Posterior cingulate gyrus (tissue), 11 donors: ENCODE results near the gene RTN4IP1.

ENCODE experiments used
- DNase-seq, 10 donors: peaks; one replicate each; pipeline versions ENCODE4 v3.0.0 to v3.0.0-alpha.2; 2020 to 2021; ENCODE audit warnings: mixed read lengths in 3 of 10
- intact Hi-C: fragments of 100-400 bp; cut with DNase I; formaldehyde crosslinking; loops from one replicate; pipeline ENCODE4 v1.15.1; 2023

Gene RTN4IP1

GRCh38 chr6:106525882-106526275 is 103.4 kb downstream of the RTN4IP1 start:
- DNase-seq = no peak
- intact Hi-C loops = no loop called here

- intact Hi-C loops = no loop called here
- DNase-seq = no peak
Observed at GRCh38 chr6:106525107-106525881, 104.0 kb downstream of the RTN4IP1 start.

GRCh38 chr6:106522562-106523250 is 106.6 kb downstream of the RTN4IP1 start:
- intact Hi-C loops = no loop called here
- DNase-seq = no peak
